Measurements from ENCODE around the gene KCNH2.

The KCNH2 gene

GRCh38 chr7:150973571-150974451 lies 4.3 kb downstream of the KCNH2 start:
- peak; percentile 97 for DNase-seq

GRCh38 chr7:150972741-150973140 lies 5.4 kb downstream of the KCNH2 start:
- DNase-seq, result no peak

GRCh38 chr7:150972023-150972468 lies 6.1 kb downstream of the KCNH2 start:
- no peak for DNase-seq

- DNase-seq, result peak; percentile 57
These were observed 6.7 kb downstream of the KCNH2 start for GRCh38 chr7:150971242-150972022.

GRCh38 chr7:150970424-150970823 lies 7.7 kb downstream of the KCNH2 start:
- no peak for DNase-seq

GRCh38 chr7:150969475-150969874 lies 8.6 kb downstream of the KCNH2 start:
- DNase-seq, result no peak

GRCh38 chr7:150968734-150969372 lies 9.3 kb downstream of the KCNH2 start:
- DNase-seq, result no peak

GRCh38 chr7:150968056-150968733 lies 9.9 kb downstream of the KCNH2 start:
- no peak for DNase-seq

GRCh38 chr7:150967349-150967748 lies 10.8 kb downstream of the KCNH2 start:
- no peak for DNase-seq

- peak; percentile 50 for DNase-seq
These were observed 12.1 kb downstream of the KCNH2 start for GRCh38 chr7:150966002-150966401.

- DNase-seq, result no peak
These were observed 12.8 kb downstream of the KCNH2 start for GRCh38 chr7:150965273-150965830.

GRCh38 chr7:150964593-150965111 lies 13.5 kb downstream of the KCNH2 start:
- no peak for DNase-seq

- DNase-seq, result no peak
These were observed 14.2 kb downstream of the KCNH2 start for GRCh38 chr7:150963707-150964559.

GRCh38 chr7:150962553-150963399 lies 15.3 kb downstream of the KCNH2 start:
- peak; percentile 55 for DNase-seq

- DNase-seq, result no peak
These were observed 15.9 kb downstream of the KCNH2 start for GRCh38 chr7:150962290-150962552.

- no peak for DNase-seq
These were observed 16.4 kb downstream of the KCNH2 start for GRCh38 chr7:150961510-150962289.

- DNase-seq, result no peak
These were observed 18.1 kb downstream of the KCNH2 start for GRCh38 chr7:150959739-150960734.

GRCh38 chr7:150959081-150959480 lies 19.0 kb downstream of the KCNH2 start:
- no peak for DNase-seq

All from DMS53 (cell line).